ENCODE data around the gene PET100.

- TF ChIP-seq POLR2A (IDR thresholded peaks at IDR 0.05; ENCODE audit: low read length): no peak
- TF ChIP-seq NR3C1 (IDR thresholded peaks at IDR 0.05): no peak
- TF ChIP-seq RAD21 (conservative IDR thresholded peaks at IDR 0.05 in 1 of 2, IDR thresholded peaks at IDR 0.05 in 1 of 2): no peak
- no peak for TF ChIP-seq CTCF (IDR thresholded peaks at IDR 0.05)
- TF ChIP-seq TP53 (CRISPR knock-in tag; IDR thresholded peaks at IDR 0.05): no peak
- no peak for TF ChIP-seq CEBPB (IDR thresholded peaks at IDR 0.05)
- no peak for TF ChIP-seq REST (IDR thresholded peaks at IDR 0.05)
- no peak for TF ChIP-seq CHD4 (IDR thresholded peaks at IDR 0.05; ENCODE audit: borderline replicate concordance)
These were observed 47.3 kb downstream of the PET100 start, which contains the start of gene MCEMP1 for GRCh38 chr19:7676854-7677253.

Measured in A549 (cell line).